LNCaP clone FGC (cell line): ENCODE measurements around the gene NBL1.

Experiments
- DNase-seq: peaks from one replicate; pipeline ENCODE4 v3.0.0-alpha.2; 2011; ENCODE audit warnings: low read depth
- H3K4me3 ChIP-seq: 2 replicates; pipeline ENCODE4 v1.5.1; 2011; ENCODE audit warnings: mild to moderate bottlenecking, low read depth, low read length, control low read depth
- TF ChIP-seq, protein P1 (sequence below): IDR thresholded peaks from 2 replicates; pipeline ENCODE4 v1.5.1; 2012; ENCODE audit warnings: mild to moderate bottlenecking; ENCODE audit not compliant: control insufficient read depth, insufficient read depth; ENCODE audit errors: extremely low read depth

The NBL1 gene

GRCh38 chr1:19654386-19654785 lies 10.3 kb downstream of the NBL1 start:
- H3K4me3 ChIP-seq: no peak overlapping the region
- no peak for DNase-seq
- TF ChIP-seq, protein P1, sequence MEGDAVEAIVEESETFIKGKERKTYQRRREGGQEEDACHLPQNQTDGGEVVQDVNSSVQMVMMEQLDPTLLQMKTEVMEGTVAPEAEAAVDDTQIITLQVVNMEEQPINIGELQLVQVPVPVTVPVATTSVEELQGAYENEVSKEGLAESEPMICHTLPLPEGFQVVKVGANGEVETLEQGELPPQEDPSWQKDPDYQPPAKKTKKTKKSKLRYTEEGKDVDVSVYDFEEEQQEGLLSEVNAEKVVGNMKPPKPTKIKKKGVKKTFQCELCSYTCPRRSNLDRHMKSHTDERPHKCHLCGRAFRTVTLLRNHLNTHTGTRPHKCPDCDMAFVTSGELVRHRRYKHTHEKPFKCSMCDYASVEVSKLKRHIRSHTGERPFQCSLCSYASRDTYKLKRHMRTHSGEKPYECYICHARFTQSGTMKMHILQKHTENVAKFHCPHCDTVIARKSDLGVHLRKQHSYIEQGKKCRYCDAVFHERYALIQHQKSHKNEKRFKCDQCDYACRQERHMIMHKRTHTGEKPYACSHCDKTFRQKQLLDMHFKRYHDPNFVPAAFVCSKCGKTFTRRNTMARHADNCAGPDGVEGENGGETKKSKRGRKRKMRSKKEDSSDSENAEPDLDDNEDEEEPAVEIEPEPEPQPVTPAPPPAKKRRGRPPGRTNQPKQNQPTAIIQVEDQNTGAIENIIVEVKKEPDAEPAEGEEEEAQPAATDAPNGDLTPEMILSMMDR: no peak

DNA sequence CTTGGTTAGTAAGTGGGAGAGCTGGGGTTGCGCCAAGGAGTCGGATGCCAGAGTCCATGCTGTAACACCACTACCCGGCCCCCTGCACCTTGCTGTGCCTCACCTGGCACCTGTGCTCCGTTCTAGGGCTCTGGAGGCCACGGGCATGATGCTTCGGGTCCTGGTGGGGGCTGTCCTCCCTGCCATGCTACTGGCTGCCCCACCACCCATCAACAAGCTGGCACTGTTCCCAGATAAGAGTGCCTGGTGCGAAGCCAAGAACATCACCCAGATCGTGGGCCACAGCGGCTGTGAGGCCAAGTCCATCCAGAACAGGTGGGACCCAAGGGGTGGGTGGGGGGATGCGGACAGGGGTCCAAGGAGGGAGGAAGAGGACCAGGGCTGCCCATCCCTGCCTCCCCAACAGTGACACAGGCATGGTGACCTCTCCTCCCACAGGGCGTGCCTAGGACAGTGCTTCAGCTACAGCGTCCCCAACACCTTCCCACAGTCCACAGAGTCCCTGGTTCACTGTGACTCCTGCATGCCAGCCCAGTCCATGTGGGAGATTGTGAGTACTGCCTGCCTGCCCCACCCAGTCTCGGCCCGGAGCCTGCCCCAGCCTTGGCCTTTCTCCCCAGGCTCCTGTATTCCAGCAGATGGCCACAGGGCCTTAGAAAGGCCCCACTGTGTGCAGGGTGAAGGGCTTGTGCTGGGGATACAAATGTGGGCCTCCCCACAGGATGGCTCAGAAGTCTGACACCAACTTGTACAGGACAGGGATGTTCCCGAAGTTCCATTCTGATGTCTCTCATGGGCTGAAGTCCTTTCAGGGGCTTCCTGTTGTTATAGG lies 11.0 kb downstream of the NBL1 start:
- no peak overlapping the region for H3K4me3 ChIP-seq
- DNase-seq: no peak
- TF ChIP-seq, protein P1: no peak

DNA sequence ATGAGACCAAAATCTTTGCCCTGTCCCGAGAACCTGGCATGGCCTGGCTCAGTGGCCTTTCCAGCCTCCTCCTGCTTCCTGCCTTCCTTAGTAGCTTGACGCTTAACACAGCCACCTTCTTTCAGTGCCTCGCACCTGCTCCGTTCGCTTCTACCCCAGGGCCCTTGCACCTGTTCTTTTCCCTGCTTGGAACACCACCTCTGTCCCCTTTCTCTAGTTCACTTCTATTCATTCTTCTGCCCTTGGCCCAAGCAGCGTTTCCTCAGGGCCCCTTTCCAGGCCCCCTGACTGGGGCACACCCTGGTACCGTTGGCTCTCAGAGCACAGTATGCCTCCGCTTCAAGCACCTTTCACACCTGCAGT lies 11.6 kb downstream of the NBL1 start:
- no peak overlapping the region for H3K4me3 ChIP-seq
- TF ChIP-seq, protein P1: no peak
- DNase-seq: no peak

DNA sequence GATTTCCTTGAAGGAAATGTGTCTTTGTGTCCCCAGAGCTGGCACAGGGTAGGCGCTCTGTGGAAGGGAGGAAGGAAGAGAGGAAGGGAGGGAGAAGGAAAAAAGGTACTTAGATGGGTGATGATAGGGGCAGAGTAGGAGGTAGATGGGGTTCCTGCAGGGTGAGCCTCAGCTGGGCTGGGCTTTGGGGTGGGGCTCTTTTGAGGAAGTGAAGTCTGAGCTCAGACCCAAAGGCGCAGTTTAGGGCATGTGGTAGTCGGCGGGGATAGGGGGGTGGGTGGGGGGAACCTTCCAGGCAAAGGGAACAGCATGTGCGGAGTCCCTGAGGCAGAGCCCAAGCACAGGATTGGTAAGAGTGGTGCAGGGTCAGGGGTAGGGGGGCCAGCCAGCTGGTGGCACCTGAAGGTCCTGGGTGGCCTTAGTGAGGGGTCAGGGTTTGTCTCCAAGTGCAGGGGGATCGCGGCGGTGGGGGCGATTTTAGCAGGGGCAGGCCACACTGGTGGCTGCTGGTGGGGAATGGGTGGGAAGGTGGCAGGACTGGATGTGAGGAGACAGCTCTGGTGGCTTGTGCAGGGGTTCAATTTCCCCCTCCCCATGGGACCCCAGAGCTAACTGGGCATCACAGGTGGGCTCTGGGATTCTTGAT lies 12.1 kb downstream of the NBL1 start:
- DNase-seq: no peak
- TF ChIP-seq, protein P1: no peak
- H3K4me3 ChIP-seq: no peak overlapping the region

GRCh38 chr1:19656780-19657466 lies 12.8 kb downstream of the NBL1 start:
- TF ChIP-seq, protein P1: no peak
- no peak for DNase-seq

GRCh38 chr1:19657511-19657910 lies 13.4 kb downstream of the NBL1 start:
- TF ChIP-seq, protein P1: no peak
- no peak overlapping the region for H3K4me3 ChIP-seq
- no peak for DNase-seq

More at GRCh38 chr1:19656780-19657466, 12.8 kb downstream of the NBL1 start:
- no peak overlapping the region for H3K4me3 ChIP-seq
